GM18909 (cell line): ENCODE results near the gene CBY3.
A peak's percentile ranks its signal among the peaks of the same experiment; 100 is the strongest.
"Not testable (repeated sequence)": the region's sequence is repeated elsewhere in the genome, so short reads cannot be mapped to it uniquely, and the experiment has no call there.

Experiments
- ATAC-seq: cut with Tn5 transposase; IDR thresholded peaks from one replicate; pipeline ENCODE4 v1.9.1; 2021; ENCODE audit warnings: mild to moderate bottlenecking; ENCODE audit not compliant: unreplicated experiment, poor library complexity

CBY3 gene

DNA sequence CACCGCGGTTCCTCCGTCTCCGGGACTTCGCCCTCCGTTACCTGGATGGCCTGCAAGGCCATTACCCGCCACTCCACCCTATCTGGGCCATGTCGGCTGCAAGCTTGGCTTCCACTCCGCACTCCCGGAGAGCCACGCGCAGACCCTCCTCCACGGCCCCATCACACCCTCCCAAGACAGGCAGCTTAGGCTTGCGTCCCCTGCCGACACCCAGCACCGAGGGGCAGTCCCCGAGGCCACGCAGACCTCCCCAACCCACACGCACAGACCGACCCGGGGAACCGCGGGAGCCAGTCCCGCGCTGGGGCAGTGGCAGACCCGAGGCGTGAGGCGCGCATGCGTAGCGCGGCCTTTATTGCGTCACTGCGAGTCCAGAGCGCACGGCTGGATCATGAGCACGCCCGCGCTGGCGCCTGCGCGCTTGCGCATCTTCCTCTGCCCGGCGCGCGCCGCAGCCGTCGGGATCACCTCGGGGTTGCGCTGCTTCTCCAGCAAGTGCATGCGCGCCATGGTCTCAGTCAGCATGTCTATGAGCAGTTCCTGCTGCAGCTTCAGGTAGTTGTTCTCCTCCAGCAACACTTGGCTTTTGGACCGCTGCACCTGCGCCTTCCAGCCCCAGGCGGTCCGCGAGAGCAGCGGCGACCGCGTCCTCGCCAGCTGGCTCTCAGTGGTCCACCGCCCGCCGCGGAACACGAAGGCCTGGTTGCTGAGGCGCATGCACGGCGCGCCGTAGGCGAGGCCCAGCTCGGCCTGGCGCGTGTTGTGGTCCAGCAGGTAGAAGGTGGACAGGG lies 2.4 kb downstream of the CBY3 start:
- ATAC-seq = peak; percentile 94

DNA sequence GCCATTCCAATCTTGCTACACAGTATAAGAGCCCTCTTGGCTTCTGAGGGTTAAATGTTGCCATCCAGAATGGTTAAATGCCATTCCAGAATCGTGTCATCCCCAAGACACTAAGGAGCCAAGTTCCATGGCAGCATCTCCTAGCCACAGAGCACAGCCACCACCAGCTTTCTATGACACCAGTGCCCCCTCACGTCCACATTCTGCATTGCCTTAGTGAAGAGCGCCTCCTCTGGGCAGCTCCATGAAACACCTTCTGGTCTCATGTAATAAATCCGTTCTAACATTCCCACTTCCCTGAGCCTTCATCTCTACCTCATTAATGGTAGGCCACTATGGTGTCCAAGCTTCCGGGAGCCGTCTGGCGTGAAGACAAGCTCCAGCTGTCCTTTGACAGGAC lies 12.4 kb downstream of the CBY3 start:
- ATAC-seq = no peak

DNA sequence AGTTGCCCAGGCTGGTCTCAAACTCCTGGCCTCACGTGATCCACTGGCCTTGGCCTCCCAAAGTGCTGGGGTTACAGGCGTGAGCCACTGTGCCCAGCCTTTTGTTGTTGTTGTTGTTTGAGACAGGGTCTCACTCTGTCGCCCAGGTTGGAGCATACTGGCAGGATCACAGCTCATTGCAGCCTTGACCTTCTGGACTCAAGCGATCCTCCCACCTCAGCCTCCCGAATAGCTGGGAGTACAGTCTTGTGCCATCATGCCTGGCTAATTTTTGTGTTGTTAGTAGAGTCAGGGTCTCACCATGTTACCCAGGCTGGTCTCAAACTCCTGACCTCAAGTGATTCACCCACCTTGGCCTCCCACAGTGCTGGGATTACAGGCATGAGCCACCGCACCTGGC lies 19.2 kb downstream of the CBY3 start:
- not testable (repeated sequence) for ATAC-seq

DNA sequence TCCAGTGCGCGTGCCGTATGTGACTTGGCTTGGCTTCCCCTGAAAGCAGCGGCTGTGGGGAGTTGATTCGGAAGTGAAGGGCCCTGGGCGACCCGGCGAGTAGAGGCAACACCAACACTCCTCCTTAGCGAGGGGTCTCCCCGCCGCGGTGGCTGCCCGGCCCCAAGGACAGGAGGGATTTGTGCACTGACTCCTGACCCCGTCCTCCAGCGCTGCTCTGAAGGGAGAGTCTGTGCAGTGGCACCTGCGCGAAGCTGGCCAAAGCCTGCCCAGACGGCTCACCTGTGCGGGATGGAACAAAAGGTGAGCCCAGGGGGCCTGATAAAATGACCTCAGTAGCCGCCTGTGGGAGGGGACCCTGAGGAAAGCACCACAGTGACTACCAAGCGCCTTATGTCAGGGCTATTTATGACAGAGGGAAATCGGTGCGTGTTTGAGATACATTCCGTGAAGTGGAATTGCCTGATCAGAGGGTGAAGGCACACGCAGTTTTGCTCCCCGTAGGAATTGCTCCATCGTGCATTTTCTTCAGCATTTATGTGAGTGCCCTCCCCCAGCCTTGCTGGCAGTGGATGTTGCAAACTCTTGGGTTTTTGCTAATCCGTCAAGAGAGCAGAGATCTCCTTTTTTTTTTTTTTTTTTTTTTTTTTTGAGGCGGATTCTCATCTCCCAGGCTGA lies 22.5 kb downstream of the CBY3 start:
- peak; percentile 75 for ATAC-seq

DNA sequence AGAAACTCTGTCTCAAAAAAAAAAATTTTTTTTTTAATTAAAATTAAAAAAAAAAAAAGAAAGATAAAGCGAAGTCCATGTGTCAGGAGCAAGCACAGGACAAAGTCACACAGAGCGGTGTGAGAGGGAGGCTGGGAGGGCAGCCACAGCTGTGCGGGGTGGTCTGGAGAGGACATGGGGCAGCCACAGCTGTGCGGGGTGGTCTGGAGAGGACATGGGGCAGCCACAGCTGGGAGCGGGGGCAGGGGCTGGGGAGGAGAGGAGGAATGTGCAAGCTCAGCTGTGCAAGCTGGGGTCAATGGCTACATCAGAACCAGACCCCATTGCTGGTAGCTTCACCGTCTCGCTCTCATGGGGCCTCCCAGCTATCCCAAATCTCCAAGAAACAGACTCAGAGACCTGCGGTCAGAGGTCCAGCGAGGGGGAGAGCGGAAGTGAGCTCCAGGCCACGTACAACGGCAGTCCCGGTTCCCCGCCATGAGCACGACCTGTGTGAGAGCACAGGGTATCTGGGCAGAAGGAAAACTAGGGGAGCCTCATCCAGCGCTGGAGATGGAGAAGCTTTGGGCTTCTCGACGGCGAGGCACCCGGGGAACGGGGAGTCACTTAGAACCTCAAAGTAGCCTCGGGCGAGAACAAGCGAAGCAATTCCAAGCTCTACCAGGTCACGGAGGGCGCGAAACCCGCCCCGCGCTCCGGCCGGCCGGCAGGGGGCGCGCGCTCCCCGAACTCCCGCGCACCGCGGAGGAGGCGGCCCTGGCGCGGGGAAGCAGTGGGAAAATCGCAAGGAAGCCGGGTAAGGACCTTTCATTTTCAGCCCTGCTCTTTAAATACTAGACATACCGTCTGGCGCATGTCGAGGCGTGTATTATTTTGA lies 23.3 kb downstream of the CBY3 start:
- ATAC-seq = peak; percentile 96

DNA sequence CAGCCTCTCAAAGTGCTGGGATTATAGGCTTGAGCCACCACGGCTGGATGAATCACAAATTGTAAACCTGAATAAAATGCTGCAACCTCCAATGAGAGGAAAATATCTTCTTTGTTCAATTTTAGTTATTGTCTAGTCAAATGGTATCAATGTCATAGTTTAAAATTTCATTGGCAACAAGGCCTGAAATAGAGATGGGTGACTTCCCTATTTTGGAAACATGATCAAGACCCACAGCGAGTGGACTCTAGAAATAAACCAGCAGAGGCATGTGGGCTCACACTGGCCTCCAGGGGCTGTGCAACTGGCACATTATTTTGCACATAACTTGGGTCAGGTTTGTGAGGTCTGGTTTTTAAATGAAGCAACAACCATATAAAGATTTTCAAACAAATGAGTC lies 27.7 kb downstream of the CBY3 start:
- not testable (repeated sequence) for ATAC-seq

DNA sequence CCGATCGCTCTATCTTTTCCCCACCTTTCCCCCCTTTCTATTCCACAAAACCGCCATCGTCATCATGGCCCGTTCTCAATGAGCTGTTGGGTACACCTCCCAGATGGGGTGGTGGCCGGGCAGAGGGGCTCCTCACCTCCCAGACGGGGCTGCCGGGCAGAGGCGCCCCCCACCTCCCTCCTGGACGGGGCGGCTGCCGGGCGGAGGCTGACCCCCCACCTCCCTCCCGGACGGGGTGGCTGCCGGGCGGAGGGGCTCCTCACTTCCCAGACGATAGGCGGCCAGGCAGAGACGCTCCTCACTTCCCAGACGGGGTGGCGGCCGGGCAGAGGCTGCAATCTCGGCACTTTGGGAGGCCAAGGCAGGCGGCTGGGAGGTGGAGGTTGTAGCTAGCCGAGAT lies 30.6 kb downstream of the CBY3 start:
- ATAC-seq = not testable (repeated sequence)

DNA sequence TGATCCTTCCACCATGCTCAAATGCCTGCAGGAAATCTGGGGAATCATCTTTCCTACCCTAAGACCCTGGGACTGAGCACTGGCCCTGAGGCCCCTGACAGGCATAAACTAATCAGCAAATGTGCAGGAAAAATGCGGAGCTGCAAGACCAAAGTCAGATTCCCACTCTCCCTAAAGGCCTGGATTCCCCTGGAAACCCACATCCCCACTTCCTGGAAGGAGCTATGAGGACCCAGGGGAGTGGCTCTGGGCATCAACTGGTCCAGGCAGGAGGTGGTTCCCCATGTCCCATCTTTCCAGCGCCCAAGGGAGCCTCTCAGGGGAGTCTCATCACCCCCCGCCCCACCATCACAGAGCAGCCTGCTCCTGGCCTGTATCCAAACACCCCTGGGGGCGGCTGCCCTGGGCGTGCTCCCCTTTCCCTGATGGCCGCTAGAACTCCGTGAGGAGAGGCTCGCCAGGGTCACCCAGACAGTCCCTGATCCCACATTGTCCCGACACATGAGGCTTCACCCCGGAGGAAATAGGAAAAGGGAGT lies 31.6 kb downstream of the CBY3 start:
- not testable (repeated sequence) for ATAC-seq

DNA sequence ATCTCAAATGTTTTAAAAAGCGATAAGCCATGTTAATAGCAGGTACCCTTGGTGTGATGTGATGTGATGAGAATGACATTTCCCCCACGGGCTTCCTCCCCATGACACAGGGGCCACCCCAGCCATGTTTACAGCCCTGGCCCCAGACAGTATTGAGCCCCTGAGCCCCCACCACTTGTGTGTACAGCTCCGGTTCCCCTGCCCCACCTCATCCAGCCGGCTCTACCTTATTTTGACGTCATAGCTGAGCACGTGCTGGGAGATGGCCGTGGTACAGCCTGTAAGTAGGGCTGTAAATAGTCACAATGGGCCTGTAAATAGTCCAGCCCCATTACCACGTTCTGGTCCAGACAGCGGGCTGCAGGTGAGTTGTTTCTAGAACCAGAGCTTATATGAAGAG lies 32.4 kb downstream of the CBY3 start:
- ATAC-seq = no peak

DNA sequence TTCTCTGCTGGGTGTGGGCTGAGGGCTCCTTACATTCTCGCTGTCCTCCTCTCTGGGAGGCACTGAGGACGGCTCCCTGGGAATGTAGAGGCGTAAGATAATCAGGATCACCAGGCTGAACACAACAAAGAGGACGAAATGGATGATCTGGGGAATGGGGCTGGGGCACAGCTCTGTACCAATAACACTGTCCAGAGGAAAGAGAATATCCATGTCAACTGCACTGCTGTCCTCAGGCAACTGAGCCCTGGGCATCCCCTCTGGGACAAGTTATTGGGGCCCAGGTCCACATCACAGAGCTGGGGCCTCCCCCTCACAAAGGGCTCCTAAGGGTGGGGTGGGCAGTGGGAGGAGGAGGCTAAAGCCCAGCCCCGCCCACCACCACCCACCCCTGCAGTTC lies 36.1 kb downstream of the CBY3 start:
- not testable (repeated sequence) for ATAC-seq

DNA sequence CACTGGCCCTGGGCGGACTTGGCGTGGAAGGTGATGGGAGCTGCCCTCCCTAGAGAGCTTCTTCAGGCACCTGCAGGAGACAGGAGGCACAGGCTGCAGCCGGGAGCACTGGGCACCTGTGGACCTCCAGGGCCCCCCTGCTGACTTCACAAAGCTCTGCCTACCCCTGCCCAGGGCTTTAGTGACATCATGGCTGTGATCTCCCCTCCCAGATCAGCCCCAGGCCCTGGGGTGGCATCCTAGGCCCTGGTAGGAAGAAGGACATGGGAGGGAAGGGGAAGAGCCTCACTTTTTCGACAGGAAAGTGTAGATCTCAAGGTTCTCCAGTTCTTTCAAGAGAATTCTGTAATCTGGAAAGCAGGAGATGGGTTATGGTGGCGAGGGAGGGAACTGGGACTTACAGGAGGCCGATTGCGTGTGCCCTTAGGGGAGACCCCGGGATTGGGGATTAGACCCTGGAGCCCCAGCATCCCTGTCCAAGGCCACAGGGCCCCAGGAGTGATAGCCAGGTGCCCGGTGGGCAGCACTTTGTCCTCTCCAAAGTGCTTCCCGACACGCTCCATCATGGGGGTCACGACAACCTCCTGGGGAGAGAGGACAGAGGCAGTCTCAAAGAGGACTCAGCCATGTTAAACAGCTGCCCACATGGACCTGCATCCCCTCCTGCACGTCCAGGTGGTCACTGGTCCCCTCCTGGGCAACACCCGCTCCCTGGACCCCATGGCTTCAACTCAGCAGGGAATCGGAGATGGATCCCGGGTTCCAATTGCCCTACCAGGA lies 37.5 kb downstream of the CBY3 start:
- ATAC-seq = not testable (repeated sequence)

DNA sequence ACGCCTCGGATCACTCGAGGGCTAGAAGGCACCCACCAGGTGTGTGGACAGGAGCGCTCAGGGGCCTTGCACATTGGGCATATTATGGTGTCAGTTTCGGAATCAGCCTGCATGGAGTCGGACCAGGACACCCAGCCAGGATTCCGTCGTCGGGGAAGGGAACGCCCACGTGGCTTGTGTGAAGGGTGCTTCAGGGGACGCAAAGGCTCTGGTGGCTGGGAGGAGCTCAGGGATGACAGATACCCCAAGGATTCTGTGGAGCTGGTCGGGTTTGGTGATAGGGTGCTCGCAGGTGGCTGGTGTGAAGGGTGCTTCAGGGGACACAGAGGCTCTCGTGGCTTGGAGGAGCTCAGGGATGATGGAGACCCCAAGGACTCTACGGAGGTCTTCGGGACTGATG lies 38.2 kb downstream of the CBY3 start:
- not testable (repeated sequence) for ATAC-seq

DNA sequence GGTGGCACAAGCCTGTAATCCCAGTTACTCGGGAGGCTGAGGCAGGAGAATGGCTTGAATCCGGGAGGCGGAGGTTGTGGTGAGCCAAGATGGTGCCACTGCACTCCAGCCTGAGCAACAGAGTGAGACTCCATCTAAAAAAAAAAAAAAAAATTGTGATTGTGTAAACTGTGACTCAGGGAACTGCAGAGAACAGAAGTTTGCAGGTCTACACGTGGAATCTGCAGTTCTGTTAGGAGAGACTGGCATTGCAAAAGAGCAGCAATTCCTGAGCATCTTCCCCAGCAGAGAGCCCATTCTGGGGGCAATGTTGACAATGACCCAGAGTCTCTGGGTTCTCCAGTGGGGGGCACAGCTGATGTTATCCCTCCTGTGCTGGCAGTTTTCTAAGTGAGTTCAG lies 39.1 kb downstream of the CBY3 start:
- not testable (repeated sequence) for ATAC-seq

DNA sequence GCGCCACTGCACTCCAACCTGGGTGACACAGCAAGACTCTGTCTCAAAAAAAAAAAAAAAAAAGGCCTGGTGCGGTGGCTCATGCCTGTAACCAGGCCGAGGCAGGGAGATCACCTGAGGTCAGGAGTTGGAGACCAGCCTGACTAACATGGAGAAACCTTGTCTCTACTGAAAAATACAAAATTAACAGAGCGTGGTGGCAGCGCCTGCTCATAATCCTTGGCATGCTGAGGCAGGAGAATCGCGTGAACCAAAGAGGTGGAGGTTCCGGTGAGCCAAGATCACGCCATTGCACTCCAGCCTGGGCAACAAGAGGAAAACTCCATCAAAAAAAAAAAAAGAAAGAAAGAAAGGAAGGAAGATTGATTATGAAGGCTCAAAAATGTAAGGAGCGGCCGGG lies 41.5 kb downstream of the CBY3 start:
- not testable (repeated sequence) for ATAC-seq

DNA sequence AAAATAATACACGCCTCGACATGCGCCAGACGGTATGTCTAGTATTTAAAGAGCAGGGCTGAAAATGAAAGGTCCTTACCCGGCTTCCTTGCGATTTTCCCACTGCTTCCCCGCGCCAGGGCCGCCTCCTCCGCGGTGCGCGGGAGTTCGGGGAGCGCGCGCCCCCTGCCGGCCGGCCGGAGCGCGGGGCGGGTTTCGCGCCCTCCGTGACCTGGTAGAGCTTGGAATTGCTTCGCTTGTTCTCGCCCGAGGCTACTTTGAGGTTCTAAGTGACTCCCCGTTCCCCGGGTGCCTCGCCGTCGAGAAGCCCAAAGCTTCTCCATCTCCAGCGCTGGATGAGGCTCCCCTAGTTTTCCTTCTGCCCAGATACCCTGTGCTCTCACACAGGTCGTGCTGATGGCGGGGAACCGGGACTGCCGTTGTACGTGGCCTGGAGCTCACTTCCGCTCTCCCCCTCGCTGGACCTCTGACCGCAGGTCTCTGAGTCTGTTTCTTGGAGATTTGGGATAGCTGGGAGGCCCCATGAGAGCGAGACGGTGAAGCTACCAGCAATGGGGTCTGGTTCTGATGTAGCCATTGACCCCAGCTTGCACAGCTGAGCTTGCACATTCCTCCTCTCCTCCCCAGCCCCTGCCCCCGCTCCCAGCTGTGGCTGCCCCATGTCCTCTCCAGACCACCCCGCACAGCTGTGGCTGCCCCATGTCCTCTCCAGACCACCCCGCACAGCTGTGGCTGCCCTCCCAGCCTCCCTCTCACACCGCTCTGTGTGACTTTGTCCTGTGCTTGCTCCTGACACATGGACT lies 46.3 kb downstream of the CBY3 start:
- ATAC-seq = peak; percentile 94

DNA sequence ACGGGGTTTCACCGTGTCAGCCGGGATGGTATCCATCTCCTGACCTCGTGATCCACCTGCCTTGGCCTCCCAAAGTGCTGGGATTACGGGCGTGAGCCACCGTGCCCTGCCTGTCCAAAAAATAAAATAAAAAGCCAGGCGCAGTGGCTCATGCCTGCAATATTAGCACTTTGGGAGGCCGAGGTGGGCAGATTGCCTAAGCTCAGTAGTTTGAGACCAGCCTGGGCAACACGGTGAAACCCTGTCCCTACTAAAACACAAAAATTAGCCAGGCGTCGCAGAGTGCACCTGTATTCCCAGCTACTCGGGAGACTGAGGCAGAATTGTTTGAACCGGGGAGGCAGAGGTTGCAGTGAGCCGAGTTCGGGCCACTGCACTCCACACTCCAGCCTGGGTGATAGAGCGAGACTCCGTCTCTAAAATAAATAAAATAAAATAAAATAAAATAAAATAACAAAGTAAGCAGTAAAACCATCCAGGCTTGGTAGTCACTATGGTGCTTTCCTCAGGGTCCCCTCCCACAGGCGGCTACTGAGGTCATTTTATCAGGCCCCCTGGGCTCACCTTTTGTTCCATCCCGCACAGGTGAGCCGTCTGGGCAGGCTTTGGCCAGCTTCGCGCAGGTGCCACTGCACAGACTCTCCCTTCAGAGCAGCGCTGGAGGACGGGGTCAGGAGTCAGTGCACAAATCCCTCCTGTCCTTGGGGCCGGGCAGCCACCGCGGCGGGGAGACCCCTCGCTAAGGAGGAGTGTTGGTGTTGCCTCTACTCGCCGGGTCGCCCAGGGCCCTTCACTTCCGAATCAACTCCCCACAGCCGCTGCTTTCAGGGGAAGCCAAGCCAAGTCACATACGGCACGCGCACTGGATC lies 47.1 kb downstream of the CBY3 start:
- peak; percentile 71 for ATAC-seq
